ENCODE results near the gene DIMT1.

GRCh38 chr5:62421414-62421813 lies 17.7 kb upstream of the DIMT1 start:
- TF ChIP-seq REST (IDR thresholded peaks at IDR 0.05) (no peak), RAD21 (conservative IDR thresholded peaks at IDR 0.05 in 1 of 2, IDR thresholded peaks at IDR 0.05 in 1 of 2) (no peak), CTCF (IDR thresholded peaks at IDR 0.05) (no peak), MAX (IDR thresholded peaks at IDR 0.05) (no peak), NR3C1 (IDR thresholded peaks at IDR 0.05) (no peak), HOXA7 (CRISPR knock-in tag; IDR thresholded peaks at IDR 0.05) (no peak), EP300 (IDR thresholded peaks at IDR 0.05) (no peak)
